Stimulated activated CD8-positive, alpha-beta memory T cell treated with anti-CD3 and anti-CD28 coated beads, Interleukin-15, amount 100 ng/mL, for 4 hours (primary cell): ENCODE data around the gene NLRC5.
"Not testable (repeated sequence)": the region's sequence is repeated elsewhere in the genome, so short reads cannot be mapped to it uniquely, and the experiment has no call there.

Experiments
- DNase-seq, 2 donors: peaks; one replicate each; pipeline ENCODE4 v3.0.0-alpha.2; 2020; ENCODE audit warnings: low read depth in 2 of 2

NLRC5 gene

DNA sequence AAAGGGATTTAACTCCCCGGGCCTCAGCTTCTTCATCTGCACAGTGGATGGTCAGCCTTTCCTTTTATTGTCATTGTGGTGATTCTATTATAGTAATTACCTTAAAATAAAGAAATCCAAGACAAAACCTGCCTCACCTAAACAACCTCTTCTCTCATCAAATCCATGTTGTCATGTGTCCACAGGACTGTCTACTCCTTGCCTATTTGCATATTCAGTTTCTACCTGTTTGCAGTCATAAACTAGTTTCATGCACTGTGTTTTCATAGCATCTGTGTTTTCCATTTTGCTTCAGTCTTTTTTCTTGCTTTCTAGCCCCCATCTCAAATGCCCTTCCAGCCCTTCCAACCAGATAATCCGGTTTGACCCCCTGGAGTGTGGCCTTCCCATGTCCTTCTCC lies 58.7 kb downstream of the NLRC5 start:
- no peak for DNase-seq

DNA sequence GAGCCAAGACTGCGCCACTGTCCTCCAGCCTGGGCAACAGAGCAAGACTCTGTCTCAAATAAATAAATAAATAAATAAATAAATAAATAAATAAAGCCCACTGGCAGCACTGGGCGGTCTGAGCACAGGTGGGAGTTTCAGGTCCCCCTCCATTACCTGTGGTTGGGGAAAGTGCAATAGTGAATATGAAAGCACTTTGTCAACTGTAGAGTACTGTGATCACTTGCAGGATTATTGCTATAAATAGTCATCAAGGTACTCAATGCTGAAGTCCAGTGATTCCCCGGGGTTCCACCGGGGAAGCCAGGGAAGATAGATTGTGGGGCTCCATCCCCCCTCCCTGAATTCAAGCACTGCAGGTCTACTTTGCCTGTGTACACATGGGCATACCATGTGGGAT lies 60.3 kb downstream of the NLRC5 start:
- DNase-seq = no peak

DNA sequence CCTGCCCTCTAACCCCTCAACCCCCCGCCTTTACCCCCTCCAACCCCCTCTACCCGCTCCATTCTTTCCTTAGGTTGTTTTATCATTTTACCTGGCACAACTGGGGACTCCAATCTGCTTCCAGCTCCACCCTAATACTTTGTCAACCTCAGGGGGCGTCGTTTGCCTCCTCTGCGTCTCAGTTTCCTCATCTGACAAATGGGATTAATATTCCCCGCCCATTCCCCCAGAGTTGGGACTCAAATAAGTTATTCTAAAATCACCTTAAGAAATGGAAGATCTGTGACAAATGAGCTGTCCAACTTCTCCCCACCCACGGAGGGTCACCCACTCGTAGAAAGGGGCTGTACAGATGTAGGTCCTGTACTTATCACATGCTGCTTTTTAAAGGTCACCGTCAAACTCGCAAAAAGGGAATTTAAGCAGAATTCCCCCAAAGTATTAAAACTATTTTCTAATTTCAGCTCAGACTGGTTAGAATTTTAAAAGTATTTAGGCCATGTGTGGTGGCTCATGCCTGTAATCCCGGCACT lies 62.4 kb downstream of the NLRC5 start:
- DNase-seq = no peak

DNA sequence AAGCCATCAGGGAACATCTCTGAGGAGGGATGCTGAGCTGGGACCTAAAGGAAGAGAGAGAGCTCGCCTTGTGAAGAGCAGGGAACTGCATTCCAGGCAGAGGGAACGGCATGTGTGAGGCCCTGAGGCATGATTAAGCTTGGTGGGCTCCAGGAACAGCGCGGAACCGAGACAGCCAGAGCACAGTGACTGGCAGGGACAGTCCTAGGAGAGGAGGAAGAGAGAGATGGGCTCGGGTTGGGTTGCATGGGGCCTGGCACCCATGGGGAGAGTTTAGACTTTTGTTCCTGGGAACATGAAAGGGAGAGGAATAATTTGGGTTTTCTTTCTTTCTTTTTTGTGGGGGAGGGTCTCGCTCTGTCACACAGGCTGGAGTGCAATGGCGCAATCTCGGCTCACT lies 63.8 kb downstream of the NLRC5 start:
- no peak for DNase-seq

DNA sequence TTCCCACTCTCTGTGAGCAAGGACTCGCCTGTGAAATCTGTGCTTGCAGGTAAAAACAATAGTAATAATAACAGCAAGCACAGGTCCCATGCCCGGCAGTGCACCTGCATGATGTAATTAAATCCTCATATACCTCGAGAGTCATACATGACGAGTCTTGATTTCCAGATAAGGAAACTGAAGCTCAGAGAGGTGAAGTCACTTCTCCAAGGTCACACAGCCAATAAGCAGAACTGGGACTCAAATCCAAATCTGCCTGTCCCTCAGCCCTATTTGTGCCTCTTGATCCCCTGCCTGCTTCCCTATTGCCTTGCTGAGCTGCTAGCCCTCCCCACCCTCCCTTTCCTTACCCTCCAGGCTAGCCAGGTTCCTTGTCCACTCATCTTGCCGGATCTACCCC lies 65.0 kb downstream of the NLRC5 start:
- no peak for DNase-seq

DNA sequence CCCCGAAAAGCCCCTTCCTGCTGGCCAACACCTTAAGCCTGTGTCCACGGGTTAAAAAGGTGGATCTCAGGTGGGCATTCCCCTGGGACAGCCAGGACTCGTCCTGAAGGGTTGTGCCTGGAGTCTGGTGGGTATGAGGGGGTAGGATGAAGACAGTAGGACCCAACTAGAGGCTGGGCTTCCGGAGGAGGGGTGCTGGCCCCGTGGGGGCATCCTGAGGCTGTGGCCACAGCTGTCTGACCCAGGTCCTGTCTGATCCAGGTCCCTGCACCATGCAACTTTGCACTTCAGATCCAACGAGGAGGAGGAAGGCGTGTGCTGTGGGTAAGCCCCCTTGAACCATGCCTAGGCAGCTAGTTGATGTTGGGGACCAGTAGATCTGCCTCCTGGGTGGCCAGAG lies 65.4 kb downstream of the NLRC5 start:
- no peak for DNase-seq

DNA sequence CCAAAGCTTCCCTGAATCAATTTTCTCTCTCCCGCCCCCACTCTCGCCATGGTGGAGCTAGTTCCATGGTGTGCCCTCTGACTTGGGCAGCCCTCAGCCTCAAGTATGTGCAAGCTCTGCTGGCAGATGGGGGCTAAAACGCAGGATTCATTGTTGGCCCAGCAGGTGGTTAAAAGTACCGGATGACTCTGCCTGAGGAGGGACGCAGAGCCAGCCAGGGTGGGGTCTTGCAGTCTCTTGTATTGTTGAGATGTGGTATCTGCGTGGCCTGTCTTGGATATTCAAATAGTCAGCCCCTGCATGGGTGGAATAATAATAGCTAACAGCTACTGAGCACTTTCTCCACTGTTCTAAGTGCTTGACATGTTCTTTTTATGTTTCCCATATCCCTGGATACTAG lies 66.3 kb downstream of the NLRC5 start:
- no peak for DNase-seq

DNA sequence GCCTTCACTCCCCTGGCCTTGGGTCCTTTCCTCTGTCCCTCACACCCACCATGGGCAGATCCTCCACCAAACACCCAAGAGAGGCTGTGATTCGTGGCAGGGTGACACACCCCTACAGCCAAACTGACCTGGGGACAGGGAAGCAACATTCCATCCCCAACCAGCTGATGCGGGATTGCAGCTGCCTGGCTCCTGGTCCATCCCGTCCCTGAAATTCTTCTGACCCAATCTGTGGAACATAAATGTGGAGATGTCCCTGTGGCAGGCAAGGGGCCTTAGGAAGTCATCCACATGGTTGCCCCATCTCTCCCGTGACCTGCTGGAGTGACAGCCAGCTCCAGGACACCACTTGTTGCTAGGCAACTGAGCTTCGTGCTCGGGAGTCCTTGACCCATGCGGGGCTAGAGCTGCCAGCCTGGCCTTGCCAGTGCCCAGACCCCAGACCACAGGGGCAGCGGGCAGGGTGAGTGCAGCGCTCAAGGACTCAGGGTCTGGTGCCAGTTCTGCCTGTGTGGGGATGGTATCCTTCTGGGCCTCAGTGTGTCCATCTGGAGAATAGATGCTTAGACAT lies 69.0 kb downstream of the NLRC5 start:
- no peak for DNase-seq

DNA sequence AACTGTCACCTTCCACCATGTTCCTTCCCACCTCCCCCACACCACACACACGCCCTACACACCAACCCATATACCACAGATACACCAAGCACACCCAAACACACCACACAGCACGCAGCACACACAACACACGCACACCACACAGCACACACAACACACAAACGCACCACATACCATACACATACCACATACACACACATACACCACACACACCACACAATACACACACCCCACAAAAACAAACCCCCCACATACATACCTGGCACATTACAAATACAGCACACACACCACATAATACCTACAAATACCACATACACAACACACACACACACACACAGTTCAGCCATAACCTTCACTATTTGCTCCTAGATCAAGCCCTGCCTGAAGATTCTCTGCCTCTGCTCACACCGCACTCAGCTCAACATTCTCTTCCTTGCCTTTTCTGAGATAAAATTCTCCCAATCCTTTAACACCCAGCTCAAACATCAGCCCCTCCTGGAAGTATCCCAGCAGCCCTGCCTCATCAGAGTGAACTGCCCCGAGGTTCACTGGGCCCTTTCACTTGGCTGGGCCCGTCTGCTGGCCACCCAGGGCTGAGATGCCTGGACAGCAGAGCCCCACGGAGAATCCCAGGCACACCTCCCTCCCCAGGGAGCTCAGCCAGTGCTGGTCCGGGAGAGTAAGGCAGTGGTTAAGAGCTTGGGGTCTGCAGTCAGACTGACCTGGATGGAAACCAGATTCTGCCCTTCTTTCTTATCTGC lies 71.1 kb downstream of the NLRC5 start:
- DNase-seq = no peak

DNA sequence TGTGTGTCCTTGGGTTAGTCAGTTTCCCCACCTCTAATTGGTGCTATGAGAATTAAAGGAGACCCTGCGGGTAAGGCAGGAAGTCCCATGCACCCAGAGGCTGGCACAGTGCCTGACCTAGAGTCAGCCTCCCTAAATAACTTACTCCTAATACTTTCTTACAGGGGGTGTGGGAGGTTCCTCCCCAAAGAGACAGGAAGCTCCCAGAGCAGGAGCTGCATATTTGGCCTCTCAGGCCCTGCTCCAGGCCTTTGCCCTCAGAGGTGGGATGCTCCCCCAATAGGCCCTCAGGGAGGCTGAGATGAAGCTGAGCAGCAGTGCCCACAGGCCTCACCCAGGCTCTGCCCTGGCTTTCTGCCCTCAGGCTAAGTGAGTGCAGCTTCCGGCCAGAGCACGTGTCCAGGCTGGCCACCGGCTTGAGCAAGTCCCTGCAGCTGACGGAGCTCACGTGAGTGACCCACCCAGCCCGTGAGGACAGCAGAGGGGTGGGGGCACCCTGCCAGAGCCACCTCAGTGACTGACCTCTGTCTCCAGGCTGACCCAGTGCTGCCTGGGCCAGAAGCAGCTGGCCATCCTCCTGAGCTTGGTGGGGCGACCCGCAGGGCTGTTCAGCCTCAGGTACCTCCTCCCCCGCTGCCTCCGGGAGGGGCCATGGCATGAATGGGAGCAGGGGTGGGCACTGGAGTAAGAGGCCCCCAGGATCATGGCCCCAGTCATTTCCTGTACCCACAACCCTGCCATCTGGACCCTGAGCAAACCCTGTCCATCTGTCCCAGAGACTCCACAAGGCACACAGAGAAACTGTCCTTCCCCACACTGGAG lies 71.9 kb downstream of the NLRC5 start:
- DNase-seq = no peak

DNA sequence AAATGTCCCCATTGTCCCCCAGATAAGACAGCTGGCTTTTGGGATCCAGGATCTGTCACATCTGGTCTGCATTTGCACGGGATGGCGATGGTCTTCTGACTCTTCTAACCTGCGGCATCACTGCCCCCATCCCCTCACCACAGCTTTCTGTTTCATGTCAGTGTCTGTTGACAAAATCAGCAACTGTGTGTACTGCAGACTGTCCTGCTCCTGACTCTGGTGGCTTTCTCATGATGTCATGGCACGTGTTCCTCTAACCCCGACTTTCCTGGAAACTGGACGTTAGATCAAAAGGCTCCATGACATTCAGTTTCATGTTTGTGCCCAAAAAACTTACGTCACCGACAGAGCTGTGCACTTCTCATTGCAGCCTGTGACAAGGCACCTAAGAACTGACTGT lies 73.0 kb downstream of the NLRC5 start:
- no peak for DNase-seq

DNA sequence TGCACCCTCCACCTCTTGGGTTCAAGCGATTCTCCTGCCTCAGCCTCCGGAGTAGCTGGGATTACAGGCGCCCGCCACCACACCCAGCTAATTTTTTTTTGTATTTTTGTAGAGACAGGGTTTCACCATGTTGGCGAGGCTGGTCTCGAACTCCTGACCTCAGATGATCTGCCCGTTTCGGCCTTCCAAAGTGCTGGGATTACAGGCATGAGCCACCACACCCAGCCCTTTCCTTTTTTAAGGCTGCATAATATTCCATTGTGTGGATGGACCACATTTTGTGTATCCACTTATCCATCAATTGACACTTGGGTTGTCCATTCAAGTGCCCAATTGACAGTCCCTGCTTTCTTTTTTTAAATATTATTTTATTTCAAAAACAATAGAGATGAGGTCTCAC lies 73.8 kb downstream of the NLRC5 start:
- DNase-seq = not testable (repeated sequence)

DNA sequence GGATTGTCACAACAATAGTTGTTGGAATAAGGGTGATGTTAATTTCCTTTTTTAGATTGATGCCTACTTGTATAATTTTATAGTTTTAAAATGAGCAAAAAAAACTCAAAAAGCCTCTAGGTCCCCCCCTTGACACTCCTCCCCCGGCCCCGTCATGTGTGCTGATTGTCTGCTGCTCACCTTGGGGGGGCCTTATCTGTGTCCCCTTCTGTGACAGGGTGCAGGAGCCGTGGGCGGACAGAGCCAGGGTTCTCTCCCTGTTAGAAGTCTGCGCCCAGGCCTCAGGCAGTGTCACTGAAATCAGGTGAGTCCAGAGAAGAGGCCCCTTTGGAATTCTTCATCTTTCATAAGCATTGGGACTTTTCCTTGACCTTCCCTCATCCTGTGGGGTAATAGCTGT lies 75.6 kb downstream of the NLRC5 start:
- no peak for DNase-seq

DNA sequence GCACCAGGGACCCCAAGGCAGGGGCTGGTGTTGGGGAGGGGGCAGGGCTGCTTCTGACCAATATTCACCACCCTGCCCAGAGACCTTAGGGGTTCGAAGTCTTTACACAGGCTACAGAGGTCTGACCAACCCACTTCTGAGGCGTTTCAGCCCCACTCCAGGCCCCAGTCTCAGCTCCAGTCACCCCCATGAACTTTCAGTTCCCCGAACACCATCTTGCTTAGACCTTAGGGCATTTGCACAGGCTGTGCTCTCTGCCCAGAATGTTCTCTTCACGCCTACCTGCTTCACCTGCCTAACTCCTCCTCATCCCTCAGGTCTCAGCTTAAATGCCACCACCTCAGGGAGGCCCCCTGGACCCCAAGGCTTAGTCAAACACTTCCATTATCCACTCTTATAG lies 77.3 kb downstream of the NLRC5 start:
- DNase-seq = no peak

DNA sequence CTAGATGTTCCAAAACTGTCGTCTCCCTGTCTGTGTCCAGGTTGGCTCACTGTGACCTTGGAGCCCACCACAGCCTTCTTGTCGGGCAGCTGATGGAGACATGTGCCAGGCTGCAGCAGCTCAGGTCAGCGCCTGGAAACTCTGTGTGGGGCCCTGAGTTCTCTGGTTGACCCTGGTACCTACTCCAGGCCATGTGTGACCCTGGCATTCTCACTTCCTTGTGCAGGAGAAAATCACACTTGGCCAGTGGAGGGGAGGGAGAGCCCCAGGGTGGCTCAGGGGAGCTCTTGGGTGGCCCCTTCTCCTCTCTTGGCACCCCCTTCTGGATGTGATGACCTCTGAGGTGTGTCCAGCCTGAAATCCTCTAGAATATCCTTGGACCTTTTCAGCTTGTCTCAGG lies 78.0 kb downstream of the NLRC5 start:
- no peak for DNase-seq

DNA sequence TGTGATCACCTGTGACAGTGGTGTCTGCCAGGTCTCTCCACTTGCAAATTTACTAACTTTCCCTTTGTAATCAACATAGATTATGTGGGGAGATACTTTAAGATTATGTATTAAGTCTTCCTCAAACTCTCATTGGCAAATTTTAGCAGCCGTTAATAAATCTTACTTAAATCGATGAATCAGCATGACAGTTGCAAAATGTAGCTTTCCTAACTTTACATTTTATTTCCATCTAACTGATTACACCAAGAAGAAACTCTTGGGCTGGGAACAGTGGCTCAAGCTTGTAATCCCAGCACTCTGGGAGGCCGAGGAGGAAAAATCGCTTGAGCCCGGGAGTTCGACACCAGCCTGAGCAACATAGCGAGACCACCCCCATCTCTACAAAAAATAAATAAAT lies 79.7 kb downstream of the NLRC5 start:
- DNase-seq = no peak

DNA sequence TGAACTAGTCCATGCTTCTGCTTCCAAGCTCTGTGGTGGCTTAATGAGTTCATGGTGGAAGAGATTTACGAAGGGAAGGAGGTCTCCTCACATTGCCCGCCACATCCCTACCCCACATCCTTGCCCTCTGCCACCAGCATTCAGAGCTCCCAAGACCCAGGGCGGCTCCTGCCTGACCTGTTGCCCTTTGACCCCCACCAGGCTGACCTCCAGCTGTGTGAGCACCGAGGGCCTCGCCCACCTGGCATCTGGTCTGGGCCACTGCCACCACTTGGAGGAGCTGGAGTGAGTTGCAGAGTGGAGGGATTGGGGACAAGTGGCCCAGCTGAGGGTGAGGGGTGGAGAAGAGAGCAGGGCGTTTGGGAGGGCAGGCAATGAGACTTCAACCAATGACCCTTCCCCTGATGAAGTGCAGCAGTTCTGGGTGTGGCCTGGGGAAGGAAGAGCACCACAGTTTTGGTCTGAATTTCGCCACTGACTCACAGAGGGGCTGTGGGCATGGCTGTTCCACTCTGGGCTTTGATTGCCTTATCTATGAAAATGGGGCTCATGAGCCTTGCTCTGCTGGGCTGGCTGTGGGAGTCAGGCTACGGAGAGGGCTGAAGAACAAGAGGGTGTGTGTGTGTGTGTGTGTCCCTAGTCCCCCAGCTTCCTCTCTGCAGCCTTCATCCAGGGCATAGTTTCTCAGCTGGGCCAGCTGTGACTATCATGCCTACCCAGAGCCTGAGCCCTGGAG lies 80.4 kb downstream of the NLRC5 start:
- no peak for DNase-seq

DNA sequence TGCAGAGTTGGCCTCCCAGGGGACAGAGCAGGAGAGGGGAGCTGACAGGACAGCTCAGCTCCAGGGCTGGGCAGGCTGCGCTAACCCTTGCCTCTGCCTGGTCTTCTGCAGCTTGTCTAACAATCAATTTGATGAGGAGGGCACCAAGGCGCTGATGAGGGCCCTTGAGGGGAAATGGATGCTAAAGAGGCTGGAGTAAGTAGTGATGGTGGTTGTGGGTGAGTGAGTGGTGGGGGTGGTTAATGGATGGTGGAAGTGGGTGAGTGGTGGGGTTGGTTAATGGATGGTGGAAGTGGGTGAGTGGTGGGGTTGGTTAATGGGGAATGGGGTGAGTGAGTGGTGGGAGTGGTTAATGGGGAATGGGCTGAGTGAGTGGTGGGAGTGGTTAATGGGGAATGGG lies 81.1 kb downstream of the NLRC5 start:
- no peak for DNase-seq

DNA sequence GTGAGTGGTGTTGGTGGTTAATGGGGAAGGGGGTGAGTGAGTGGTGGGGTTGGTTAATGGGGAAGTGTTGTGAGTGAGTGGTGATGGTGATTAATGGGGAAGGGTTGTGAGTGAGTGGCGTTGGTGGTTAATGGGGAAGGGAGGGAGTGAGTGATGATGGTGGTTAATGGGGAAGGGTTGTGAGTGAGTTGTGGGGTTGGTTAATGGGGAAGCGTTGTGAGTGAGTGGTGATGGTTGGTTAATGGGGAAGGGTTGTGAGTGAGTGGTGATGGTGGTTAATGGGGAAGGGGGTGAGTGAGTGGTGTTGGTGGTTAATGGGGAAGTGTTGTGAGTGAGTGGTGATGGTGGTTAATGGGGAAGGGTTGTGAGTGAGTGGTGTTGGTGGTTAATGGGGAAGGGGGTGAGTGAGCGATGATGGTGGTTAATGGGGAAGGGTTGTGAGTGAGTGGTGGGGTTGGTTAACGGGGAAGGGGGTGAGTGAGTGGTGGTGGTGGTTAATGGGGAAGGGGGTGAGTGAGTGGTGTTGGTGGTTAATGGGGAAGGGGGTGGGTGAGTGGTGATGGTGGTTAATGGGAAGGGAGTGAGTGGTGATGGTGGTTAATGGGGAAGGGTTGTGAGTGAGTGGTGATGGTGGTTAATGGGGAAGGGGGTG lies 81.8 kb downstream of the NLRC5 start:
- not testable (repeated sequence) for DNase-seq

DNA sequence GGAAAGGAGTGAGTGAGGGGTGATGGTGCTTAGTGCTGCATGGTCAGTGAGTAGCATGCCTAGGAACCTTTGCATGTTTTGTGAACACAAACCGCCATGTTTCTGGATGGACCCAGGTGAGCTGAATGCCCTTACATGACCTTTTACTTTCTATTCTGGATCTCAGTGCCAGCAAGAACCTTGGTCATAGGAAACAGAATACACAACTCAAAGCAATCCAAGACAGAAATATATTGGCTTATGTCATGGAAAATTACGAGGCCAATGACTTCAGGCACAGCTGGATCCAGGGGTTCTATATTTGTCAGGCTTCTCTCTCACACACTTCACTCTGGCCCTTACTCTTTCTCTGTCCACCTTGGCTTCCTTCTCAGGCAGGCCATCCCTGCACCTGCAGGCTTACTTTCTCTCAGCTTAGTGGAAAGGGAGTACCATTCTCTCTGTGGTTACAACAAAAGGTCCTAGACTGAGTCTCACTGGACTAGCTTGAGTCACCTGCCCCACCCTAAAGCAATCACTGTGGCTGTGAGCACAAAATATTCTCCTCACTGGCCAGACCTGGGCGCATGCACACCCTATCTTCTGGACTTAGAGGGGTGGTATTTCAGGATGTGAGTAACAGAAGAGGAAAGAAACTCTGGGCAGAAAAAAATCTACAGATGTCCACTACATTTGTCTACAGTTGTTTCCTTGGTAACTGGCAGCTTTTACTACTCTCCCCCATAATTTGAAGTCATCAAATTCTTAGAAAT lies 82.7 kb downstream of the NLRC5 start:
- no peak for DNase-seq
